ENCODE results near the gene ASIC2. TPM values are rescaled to one million over a fixed set of nuclear protein-coding genes. Genes with fewer than 3 reads are reported as not detected.

Gene ASIC2
- total RNA-seq, 1 experiment from 2014 or later: 0.09 TPM

DNA sequence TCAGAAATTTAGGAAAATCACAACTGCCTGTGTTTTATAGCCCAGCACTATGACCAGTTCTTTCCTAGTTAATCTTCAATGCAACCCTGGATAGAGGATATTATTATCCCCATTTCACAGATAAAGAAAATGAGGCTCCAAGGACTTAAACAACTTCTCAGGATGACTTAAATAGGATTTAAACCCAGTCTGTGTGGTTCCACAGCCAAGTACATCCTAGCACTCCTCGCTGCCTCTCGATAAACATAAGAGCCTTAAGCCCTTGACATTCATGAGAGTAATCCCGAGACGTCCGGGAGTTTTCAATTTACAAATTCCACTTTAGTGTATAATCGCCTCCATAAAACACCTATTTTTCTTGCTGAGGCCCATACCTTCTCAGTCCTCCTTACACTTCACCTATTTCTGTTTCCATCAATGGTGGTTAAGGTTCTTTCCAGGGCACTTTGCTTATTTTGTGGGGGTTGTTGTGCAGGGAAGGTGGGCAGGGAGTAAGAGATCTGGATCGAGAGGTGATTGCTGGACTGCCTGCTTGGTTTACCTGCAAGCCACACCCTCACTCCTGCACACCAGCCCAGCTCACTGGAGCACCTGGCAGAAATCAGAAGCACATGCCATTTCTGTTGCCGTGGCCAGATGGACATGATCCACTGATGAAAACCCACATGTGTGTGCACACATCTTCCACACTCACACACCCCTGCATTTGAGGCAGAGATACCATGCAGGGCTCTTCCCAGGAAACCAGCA lies 50.5 kb downstream of the ASIC2 start:
- Histone ChIP-seq H3K79me2 (ENCODE audit: low read depth) (no peaks in the 10 kb centered on the region), H3K9me2 (ENCODE audit: insufficient read depth) (no peaks in the 10 kb centered on the region), H3K36me3 (ENCODE audit: low read depth) (no peaks in the 10 kb centered on the region), H2AFZ (no peak overlapping the region), H3K4me1 (replicated peaks; ENCODE audit: insufficient read depth) (no peaks in the 10 kb centered on the region), H3K27me3 (ENCODE audit: insufficient read depth, low read depth) (peaks cover 20% of the 10 kb centered on the region), H3K4me2 (no peak overlapping the region), H3K9me3 (ENCODE audit: insufficient read depth, low read depth) (no peaks in the 10 kb centered on the region), H3K27ac (no peak overlapping the region), H3F3A (ENCODE audit: insufficient read depth, low read depth) (no peaks in the 10 kb centered on the region), H3K4me3 (no peak overlapping the region), H4K20me1 (ENCODE audit: insufficient read depth) (no peaks in the 10 kb centered on the region)
- ChIA-PET CTCF (no interaction called here), POLR2A (ENCODE audit: unreplicated experiment) (no interaction called here)
- intact Hi-C loops (cut with micrococcal nuclease; ENCODE audit: unreplicated experiment): loop anchor here (1.0 to 10.0 kb wide), 2 partner anchors 25 to 118 kb away; no protein-coding TSS in a partner anchor
- BruUV-seq (replicated peaks): no TSS peak
- TF ChIP-seq EZH2 (IDR thresholded peaks at IDR 0.05; ENCODE audit: low read depth): no peak
- TF ChIP-seq, protein P1, sequence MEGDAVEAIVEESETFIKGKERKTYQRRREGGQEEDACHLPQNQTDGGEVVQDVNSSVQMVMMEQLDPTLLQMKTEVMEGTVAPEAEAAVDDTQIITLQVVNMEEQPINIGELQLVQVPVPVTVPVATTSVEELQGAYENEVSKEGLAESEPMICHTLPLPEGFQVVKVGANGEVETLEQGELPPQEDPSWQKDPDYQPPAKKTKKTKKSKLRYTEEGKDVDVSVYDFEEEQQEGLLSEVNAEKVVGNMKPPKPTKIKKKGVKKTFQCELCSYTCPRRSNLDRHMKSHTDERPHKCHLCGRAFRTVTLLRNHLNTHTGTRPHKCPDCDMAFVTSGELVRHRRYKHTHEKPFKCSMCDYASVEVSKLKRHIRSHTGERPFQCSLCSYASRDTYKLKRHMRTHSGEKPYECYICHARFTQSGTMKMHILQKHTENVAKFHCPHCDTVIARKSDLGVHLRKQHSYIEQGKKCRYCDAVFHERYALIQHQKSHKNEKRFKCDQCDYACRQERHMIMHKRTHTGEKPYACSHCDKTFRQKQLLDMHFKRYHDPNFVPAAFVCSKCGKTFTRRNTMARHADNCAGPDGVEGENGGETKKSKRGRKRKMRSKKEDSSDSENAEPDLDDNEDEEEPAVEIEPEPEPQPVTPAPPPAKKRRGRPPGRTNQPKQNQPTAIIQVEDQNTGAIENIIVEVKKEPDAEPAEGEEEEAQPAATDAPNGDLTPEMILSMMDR (conservative IDR thresholded peaks at IDR 0.05): no peak
- peak in 1 of 2 experiments; percentile 43 for DNase-seq

DNA sequence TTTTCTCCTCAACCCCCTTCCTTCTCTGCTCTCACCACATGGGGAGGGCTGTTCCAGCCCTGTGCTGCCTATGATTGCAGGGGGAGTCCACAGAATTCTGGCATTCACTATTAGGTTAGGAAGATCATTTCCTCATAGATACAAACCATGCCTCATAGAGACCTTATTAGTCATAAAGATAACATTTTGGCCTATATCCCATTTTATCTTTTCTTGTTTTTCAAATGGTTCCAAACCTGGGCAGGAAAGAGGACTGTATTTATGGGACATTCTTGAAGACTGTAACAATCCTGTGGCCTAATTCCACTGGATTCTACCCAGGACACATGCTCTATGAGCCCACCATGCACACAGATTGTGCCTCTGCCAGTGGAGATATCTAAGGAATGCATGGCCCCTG lies 51.7 kb downstream of the ASIC2 start:
- H3K4me3 ChIP-seq: no peak overlapping the region
- H3K4me1 ChIP-seq (replicated peaks; ENCODE audit: insufficient read depth): no peaks in the 10 kb centered on the region
- H3K4me2 ChIP-seq: no peak overlapping the region
- no peaks in the 10 kb centered on the region for H3K79me2 ChIP-seq (ENCODE audit: low read depth)
- TF ChIP-seq EZH2 (IDR thresholded peaks at IDR 0.05; ENCODE audit: low read depth): no peak
- TF ChIP-seq, protein P1 (conservative IDR thresholded peaks at IDR 0.05): no peak
- no peaks in the 10 kb centered on the region for H3K36me3 ChIP-seq (ENCODE audit: low read depth)
- H3K9me3 ChIP-seq (ENCODE audit: insufficient read depth, low read depth): no peaks in the 10 kb centered on the region
- BruUV-seq (replicated peaks): no TSS peak
- CTCF ChIA-PET: no interaction called here
- H2AFZ ChIP-seq: no peak overlapping the region
- no peaks in the 10 kb centered on the region for H3K9me2 ChIP-seq (ENCODE audit: insufficient read depth)
- DNase-seq: peak in 1 of 2 experiments; percentile 37
- H3K27ac ChIP-seq: no peak overlapping the region
- no peaks in the 10 kb centered on the region for H4K20me1 ChIP-seq (ENCODE audit: insufficient read depth)
- intact Hi-C loops (cut with micrococcal nuclease; ENCODE audit: unreplicated experiment): loop anchor here (10.0 kb wide), 1 partner anchor 117 kb away; no protein-coding TSS in a partner anchor
- POLR2A ChIA-PET (ENCODE audit: unreplicated experiment): interaction anchor here (0.6 kb wide), 1 partner anchor 77 kb away, joined by 6 read pairs; no protein-coding TSS in a partner anchor
- H3K27me3 ChIP-seq (ENCODE audit: insufficient read depth, low read depth): peaks cover 29% of the 10 kb centered on the region
- H3F3A ChIP-seq (ENCODE audit: insufficient read depth, low read depth): no peaks in the 10 kb centered on the region

DNA sequence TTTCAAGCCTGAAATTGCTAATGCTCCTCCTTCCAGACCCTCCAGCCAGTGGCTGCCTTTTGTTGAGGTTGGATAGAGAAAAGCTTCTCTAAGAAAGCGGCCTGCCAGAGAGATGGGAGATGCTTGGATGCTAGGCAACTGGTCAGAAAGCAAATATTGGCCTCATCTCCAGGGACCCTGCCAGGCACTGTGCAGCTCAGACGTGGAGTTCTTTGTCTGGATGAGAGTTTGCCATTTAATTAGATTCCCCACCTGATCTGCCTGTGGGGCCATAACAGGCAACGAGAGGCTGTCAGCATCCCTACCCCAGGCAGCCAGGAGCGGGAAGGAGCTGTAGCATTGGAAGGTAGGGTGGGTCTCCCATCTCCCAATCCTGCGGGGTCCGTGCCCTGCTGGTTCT lies 52.7 kb downstream of the ASIC2 start:
- Histone ChIP-seq H2AFZ (no peak overlapping the region), H3K27me3 (ENCODE audit: insufficient read depth, low read depth) (peaks cover 29% of the 10 kb centered on the region), H3K4me1 (replicated peaks; ENCODE audit: insufficient read depth) (no peaks in the 10 kb centered on the region), H3K9me3 (ENCODE audit: insufficient read depth, low read depth) (no peaks in the 10 kb centered on the region), H3K36me3 (ENCODE audit: low read depth) (no peaks in the 10 kb centered on the region), H3K4me2 (no peak overlapping the region), H3K27ac (no peak overlapping the region), H3K79me2 (ENCODE audit: low read depth) (no peaks in the 10 kb centered on the region), H4K20me1 (ENCODE audit: insufficient read depth) (no peaks in the 10 kb centered on the region), H3F3A (ENCODE audit: insufficient read depth, low read depth) (no peaks in the 10 kb centered on the region), H3K4me3 (no peak overlapping the region), H3K9me2 (ENCODE audit: insufficient read depth) (no peaks in the 10 kb centered on the region)
- ChIA-PET CTCF (interaction anchor here (0.6 kb wide), 1 partner anchor 11 kb away, joined by 3 read pairs; no protein-coding TSS in a partner anchor), POLR2A (ENCODE audit: unreplicated experiment) (no interaction called here)
- TF ChIP-seq, protein P1 (conservative IDR thresholded peaks at IDR 0.05): no peak
- no peak for TF ChIP-seq EZH2 (IDR thresholded peaks at IDR 0.05; ENCODE audit: low read depth)
- no TSS peak for BruUV-seq (replicated peaks)
- DNase-seq: no peak
- intact Hi-C loops (cut with micrococcal nuclease; ENCODE audit: unreplicated experiment): loop anchor here (10.0 kb wide), 1 partner anchor 116 kb away; no protein-coding TSS in a partner anchor
